ENCODE results near the gene MNAT1.

The MNAT1 gene

DNA sequence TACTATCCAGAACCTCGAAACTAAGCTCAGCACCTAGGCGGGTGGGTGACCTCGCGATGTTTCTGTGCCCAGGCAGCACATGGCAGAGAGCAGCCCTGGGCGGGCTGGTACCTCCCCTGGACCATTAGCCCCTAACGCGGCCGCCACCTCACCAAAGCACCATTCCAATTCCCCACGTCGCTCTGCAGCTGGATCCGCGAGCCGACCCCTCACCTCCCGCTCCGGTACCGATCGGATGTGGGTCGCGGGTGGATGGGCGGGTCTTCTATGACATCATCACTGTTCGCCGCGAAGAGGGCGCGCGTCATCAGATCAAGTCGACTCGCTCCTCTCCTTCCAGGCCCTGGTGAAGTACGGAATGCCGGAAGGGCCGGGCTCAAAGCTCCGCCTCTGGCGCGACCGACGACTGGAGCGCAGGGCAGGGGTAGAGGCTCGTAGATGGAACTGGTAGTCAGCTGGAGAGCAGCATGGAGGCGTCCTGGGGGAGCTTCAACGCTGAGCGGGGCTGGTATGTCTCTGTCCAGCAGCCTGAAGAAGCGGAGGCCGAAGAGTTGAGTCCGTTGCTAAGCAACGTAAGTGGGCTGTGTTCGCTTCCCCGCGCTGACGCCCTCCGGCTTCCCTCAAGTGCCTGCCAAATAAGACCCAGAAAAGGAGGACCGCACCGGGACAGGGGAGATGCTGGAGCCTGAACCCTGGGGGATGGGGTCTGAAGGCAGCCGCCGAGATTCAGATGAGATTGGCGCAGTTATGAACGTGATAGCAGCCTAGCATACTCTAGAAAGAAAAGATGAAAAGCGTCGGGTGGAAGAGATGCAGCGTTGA, 246.5 kb downstream of the MNAT1 start, which contains the start of the genes SLC38A6 and TRMT5:
Gene SLC38A6 (plus strand): TSS at position 435 of the 822 bp plus-strand sequence. CDS start 33 bp downstream, at position 468.
Gene TRMT5 (minus strand): TSS at position 269 of the 822 bp plus-strand sequence. CDS start 106 bp downstream, at position 163.
- Histone ChIP-seq H3K4me2 (ENCODE audit: low read length) (peak within 1 kb of the TSS; percentile 86), H3K27me3 (ENCODE audit: control insufficient read depth, insufficient read depth, low read length) (no peaks in the 10 kb centered on the region), H3K9me3 (ENCODE audit: control insufficient read depth, low read length) (no peaks in the 10 kb centered on the region), H3K36me3 (ENCODE audit: control insufficient read depth, insufficient read depth, low read length) (no peaks in the 10 kb centered on the region), H3K79me2 (peaks cover 28% of the 10 kb centered on the region), H3K9ac (peak within 1 kb of the TSS; percentile 57), H3K4me1 (peaks cover 12% of the 10 kb centered on the region), H3K4me3 (ENCODE audit: low read depth, low read length) (peak within 1 kb of the TSS; percentile 89), H3K27ac (peak within 1 kb of the TSS; percentile 88), H2AFZ (peak within 1 kb of the TSS; percentile 95)
- TF ChIP-seq, protein P1, sequence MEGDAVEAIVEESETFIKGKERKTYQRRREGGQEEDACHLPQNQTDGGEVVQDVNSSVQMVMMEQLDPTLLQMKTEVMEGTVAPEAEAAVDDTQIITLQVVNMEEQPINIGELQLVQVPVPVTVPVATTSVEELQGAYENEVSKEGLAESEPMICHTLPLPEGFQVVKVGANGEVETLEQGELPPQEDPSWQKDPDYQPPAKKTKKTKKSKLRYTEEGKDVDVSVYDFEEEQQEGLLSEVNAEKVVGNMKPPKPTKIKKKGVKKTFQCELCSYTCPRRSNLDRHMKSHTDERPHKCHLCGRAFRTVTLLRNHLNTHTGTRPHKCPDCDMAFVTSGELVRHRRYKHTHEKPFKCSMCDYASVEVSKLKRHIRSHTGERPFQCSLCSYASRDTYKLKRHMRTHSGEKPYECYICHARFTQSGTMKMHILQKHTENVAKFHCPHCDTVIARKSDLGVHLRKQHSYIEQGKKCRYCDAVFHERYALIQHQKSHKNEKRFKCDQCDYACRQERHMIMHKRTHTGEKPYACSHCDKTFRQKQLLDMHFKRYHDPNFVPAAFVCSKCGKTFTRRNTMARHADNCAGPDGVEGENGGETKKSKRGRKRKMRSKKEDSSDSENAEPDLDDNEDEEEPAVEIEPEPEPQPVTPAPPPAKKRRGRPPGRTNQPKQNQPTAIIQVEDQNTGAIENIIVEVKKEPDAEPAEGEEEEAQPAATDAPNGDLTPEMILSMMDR (IDR thresholded peaks at IDR 0.05) = no peak

DNA sequence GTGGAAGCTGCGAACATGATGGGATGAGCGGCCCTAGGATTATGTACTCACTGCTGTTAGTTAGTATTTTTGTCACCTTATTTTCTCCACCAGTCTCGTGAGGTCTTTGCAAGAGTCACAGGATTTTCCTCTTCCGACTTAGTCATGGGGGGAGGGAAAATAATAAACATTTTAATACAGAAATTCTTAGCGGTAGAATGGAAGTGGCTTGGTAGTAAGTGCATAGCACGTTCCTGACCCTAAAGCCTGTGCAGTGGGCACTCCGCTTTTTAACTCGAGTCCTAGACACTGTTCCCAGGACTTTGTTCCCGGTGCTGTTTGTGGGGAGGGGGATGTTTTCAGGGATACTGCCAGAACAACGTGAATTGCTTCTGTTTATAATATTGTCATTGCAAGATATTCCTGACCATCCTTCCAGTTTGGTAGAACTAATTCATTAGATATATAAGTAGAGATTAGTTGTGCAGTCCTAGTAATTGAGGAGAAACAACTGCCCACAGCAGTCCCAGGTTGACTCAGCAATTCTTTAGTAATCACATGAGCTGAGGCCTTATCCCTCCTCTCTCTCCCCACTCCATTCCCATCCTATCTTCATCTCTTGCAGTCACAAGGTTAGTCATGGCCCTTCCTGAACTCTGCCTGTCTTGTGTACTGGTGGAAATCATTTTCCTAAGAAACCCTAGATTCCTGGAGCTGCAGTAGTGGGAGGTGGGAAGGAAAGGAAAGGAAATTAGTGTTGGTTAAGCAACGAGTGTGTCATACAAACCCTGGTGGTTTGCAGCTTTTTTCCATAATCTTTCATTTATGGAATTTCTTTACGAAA, 247.3 kb downstream of the MNAT1 start:
- Histone ChIP-seq H3K4me2 (ENCODE audit: low read length) (peak overlapping the region; percentile 86), H3K27ac (peak overlapping the region; percentile 88), H3K4me3 (ENCODE audit: low read depth, low read length) (peak overlapping the region; percentile 89), H3K27me3 (ENCODE audit: control insufficient read depth, insufficient read depth, low read length) (no peaks in the 10 kb centered on the region), H3K4me1 (peaks cover 12% of the 10 kb centered on the region), H2AFZ (peak overlapping the region; percentile 95), H3K79me2 (peaks cover 31% of the 10 kb centered on the region), H3K36me3 (ENCODE audit: control insufficient read depth, insufficient read depth, low read length) (no peaks in the 10 kb centered on the region), H3K9ac (no peak overlapping the region), H3K9me3 (ENCODE audit: control insufficient read depth, low read length) (no peaks in the 10 kb centered on the region)
- TF ChIP-seq, protein P1 (IDR thresholded peaks at IDR 0.05) = no peak

DNA sequence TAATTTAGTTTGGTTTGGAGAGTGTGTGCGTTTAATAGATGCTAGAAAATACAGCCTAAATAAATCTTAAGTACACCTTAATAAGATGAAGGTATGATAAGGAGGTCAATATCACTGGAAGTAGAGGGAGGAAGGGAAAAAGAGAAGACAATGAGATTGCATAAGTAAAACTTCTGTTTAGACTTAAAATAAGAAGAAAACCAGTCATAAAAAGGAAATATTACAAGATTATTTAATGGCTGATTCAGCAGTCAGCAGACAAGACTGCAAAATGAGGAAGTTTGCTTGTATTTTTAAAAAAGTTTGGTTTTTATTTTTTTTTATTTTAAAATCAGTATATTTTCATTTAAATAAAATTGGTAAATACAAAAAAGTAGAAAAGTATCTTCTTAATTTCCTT, 249.6 kb downstream of the MNAT1 start:
- Histone ChIP-seq H3K27ac (no peak overlapping the region), H3K36me3 (ENCODE audit: control insufficient read depth, insufficient read depth, low read length) (no peaks in the 10 kb centered on the region)

DNA sequence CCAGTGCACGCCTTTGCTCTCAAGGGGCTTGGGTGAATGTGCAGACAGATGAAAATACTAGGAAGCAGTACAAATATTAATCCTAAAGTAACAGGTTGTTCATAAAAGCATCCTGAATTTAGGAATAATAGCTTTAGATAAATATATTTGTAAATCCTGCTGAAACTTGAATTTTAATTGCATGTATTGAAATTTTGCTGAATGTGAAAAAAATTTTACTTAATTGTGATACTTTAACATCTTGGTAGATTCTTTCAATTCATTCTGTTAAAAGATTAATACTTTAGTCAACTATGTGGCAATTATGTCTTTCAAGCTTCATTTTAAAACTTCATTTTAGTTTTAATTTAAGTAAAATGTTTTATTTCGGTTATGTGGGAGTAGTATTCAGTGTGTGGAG, 251.9 kb downstream of the MNAT1 start:
- Histone ChIP-seq H3K4me3 (ENCODE audit: low read depth, low read length) (no peak overlapping the region), H3K4me2 (ENCODE audit: low read length) (no peak overlapping the region), H3K9ac (no peak overlapping the region), H3K9me3 (ENCODE audit: control insufficient read depth, low read length) (no peaks in the 10 kb centered on the region), H3K4me1 (peaks cover 4% of the 10 kb centered on the region), H2AFZ (no peak overlapping the region), H3K27ac (no peak overlapping the region), H3K36me3 (ENCODE audit: control insufficient read depth, insufficient read depth, low read length) (no peaks in the 10 kb centered on the region), H3K79me2 (peaks cover 45% of the 10 kb centered on the region), H3K27me3 (ENCODE audit: control insufficient read depth, insufficient read depth, low read length) (no peaks in the 10 kb centered on the region)
- TF ChIP-seq, protein P1 (IDR thresholded peaks at IDR 0.05) = no peak

More for the DNA sequence above, 249.6 kb downstream of the MNAT1 start:
- no peaks in the 10 kb centered on the region for H3K27me3 ChIP-seq (ENCODE audit: control insufficient read depth, insufficient read depth, low read length)
- no peak overlapping the region for H2AFZ ChIP-seq
- peaks cover 11% of the 10 kb centered on the region for H3K4me1 ChIP-seq
- no peak overlapping the region for H3K4me2 ChIP-seq (ENCODE audit: low read length)
- H3K4me3 ChIP-seq (ENCODE audit: low read depth, low read length) = no peak overlapping the region
- H3K9me3 ChIP-seq (ENCODE audit: control insufficient read depth, low read length) = no peaks in the 10 kb centered on the region
- no peak overlapping the region for H3K9ac ChIP-seq
- peaks cover 41% of the 10 kb centered on the region for H3K79me2 ChIP-seq
- TF ChIP-seq, protein P1 (IDR thresholded peaks at IDR 0.05) = no peak
